ENCODE measurements around the gene WDFY3. TPM values are rescaled to one million over a fixed set of nuclear protein-coding genes. Genes with fewer than 3 reads are reported as not detected.

WDFY3 gene
- total and polyA plus RNA-seq, 10 donors: 1.6 to 208 (median 127) TPM

DNA sequence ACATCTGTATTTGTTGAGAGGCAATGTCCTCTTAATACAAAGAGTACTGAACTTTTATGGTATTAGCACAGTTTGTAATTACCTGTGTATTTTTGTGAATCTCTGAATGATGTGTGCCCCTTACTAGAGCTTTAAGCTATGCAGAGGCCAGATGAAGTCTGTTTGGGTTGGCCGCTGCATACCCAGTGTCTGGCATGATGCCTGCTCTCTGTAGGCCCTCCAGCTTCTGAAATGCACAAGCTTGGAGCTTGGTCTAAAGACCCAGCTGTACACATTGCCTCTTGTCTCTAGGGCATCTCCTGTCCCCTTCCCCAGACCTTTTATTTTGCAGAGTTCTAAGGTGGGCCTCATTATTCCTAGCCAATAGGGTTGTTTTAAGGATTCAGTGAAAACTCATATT, 315.0 kb downstream of the WDFY3 start:
- no peaks in the 10 kb centered on the region for H3K4me1 ChIP-seq
- H3K36me3 ChIP-seq: no peaks in the 10 kb centered on the region
- no peaks in the 10 kb centered on the region for H3K27me3 ChIP-seq (replicated peaks in 1 of 7)
- no peak for DNase-seq
- no peak overlapping the region for H3K27ac ChIP-seq
- TF ChIP-seq, protein P1, sequence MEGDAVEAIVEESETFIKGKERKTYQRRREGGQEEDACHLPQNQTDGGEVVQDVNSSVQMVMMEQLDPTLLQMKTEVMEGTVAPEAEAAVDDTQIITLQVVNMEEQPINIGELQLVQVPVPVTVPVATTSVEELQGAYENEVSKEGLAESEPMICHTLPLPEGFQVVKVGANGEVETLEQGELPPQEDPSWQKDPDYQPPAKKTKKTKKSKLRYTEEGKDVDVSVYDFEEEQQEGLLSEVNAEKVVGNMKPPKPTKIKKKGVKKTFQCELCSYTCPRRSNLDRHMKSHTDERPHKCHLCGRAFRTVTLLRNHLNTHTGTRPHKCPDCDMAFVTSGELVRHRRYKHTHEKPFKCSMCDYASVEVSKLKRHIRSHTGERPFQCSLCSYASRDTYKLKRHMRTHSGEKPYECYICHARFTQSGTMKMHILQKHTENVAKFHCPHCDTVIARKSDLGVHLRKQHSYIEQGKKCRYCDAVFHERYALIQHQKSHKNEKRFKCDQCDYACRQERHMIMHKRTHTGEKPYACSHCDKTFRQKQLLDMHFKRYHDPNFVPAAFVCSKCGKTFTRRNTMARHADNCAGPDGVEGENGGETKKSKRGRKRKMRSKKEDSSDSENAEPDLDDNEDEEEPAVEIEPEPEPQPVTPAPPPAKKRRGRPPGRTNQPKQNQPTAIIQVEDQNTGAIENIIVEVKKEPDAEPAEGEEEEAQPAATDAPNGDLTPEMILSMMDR (IDR thresholded peaks at IDR 0.05 in 8 of 11, conservative IDR thresholded peaks at IDR 0.05 in 3 of 11): no peak
- TF ChIP-seq POLR2AphosphoS5 (IDR thresholded peaks at IDR 0.05): no peak
- no peak for TF ChIP-seq POLR2A (IDR thresholded peaks at IDR 0.05)
- peaks cover 0 to 2% (median 0%) of the 10 kb centered on the region in 8 donors for H3K9me3 ChIP-seq
- WGBS, 5 donors: 79 to 100% (median 92%) methylated on average over 1 of the region's 1 CpG
- intact Hi-C loops (cut with DNase I; ENCODE audit: low total_unique reads): no loop called here
- no peak overlapping the region for H3K4me3 ChIP-seq

DNA sequence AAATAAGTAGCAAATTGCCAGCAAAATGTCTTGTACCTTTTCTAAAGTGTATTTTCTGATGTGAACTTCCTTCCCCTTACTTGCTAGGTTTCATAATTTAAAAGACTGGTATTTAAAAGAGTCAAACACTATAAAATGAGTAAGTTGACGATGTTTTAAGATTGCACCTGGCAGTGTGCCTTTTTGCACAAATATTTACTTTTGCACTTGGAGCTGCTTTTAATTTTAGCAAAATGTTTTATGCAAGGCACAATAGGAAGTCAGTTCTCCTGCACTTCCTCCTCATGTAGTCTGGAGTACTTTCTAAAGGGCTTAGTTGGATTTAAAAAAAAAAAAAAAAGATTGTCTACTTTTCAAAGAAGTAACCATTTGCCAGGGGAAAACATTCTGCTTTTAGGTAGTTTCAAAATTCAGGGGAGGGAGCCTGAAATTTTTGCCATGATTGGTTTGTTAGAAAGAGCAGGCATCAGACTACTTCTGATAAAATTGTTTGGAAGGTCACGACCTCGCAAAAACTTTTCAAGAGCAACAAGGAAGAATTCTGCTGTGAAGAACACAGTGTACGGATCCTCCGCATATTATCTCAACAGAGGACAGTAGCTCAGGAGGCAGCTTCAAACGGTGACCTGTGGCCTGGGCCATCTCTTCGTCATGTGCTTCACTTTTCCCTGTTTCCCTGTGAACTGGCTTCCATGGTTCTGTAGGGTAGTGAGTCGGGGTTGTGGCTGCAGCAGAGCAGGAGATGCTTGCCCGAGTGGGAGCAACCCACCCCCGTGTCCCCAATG, 317.4 kb downstream of the WDFY3 start:
- Histone ChIP-seq H3K27me3 (replicated peaks in 1 of 7) (no peaks in the 10 kb centered on the region), H3K27ac (no peak overlapping the region), H3K4me3 (no peak overlapping the region), H3K4me1 (no peaks in the 10 kb centered on the region), H3K9me3 (no peaks in the 10 kb centered on the region), H3K36me3 (no peaks in the 10 kb centered on the region)
- intact Hi-C loops (cut with DNase I; ENCODE audit: low total_unique reads): no loop called here
- TF ChIP-seq POLR2AphosphoS5 (IDR thresholded peaks at IDR 0.05) (no peak), POLR2A (IDR thresholded peaks at IDR 0.05) (no peak)
- TF ChIP-seq, protein P1 (IDR thresholded peaks at IDR 0.05 in 8 of 11, conservative IDR thresholded peaks at IDR 0.05 in 3 of 11): no peak
- DNase-seq: no peak
- 70 to 86% (median 77%) methylated on average over 10 of the region's 10 CpGs for WGBS, 5 donors

DNA sequence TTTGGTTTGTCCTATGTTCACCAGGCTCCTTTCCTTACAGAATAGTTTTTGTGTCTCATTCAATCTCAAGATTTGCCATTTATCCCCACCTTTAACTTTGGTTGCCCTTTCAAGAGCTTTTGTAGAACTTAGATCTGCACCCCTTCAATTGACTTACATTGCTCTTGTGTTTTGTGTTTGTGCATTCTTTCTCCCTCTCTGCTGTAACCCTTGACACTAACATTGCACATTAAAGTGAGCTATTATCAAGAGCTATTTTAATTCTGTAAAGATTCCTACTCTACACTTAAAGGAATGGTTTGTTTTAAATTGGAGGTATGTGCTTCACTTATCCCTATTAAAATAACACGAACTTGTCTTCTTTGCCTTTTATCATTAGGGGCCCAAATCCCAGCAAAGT, 318.3 kb downstream of the WDFY3 start:
- intact Hi-C loops (cut with DNase I; ENCODE audit: low total_unique reads): no loop called here
- no peaks in the 10 kb centered on the region for H3K36me3 ChIP-seq

DNA sequence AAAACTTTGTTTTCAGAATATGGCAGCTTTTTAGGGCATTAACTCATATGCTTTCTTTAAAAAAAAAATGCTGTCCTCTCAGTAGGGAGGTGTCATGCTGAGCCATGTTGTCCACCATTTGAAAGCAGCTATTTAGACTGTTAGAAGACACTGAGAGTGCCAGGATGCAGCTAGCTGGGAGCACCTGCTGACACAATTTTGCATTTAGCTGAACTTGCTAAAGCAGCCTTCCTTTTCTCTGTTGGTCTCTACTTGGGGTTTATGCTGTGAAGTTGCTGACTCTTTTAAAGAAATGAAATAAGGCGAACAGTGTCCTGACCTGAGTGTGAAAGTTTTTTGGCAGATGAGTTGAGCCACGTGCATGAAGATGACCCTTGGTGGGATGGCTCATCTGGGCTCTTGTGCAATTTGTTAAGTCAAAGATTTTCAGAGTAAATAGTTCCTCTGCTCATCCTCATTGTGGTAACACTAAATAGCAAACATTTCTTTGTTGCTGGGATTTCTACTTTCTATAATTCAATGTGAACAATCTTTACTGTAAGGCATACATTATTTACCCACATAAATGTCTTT, 319.1 kb downstream of the WDFY3 start:
- intact Hi-C loops (cut with DNase I; ENCODE audit: low total_unique reads): no loop called here
- TF ChIP-seq, protein P1 (IDR thresholded peaks at IDR 0.05 in 8 of 11, conservative IDR thresholded peaks at IDR 0.05 in 3 of 11): no peak
- TF ChIP-seq POLR2AphosphoS5 (IDR thresholded peaks at IDR 0.05) (no peak), POLR2A (IDR thresholded peaks at IDR 0.05) (no peak)
- DNase-seq: no peak
- Histone ChIP-seq H3K36me3 (no peaks in the 10 kb centered on the region), H3K9me3 (no peaks in the 10 kb centered on the region), H3K4me1 (no peaks in the 10 kb centered on the region), H3K27ac (no peak overlapping the region), H3K27me3 (replicated peaks in 1 of 7) (no peaks in the 10 kb centered on the region), H3K4me3 (no peak overlapping the region)
- WGBS, 5 donors: 72 to 81% (median 80%) methylated on average over 2 of the region's 2 CpGs

More for the DNA sequence above, 318.3 kb downstream of the WDFY3 start:
- Histone ChIP-seq H3K9me3 (no peaks in the 10 kb centered on the region), H3K4me3 (no peak overlapping the region), H3K27ac (no peak overlapping the region), H3K4me1 (no peaks in the 10 kb centered on the region), H3K27me3 (replicated peaks in 1 of 7) (no peaks in the 10 kb centered on the region)
- 69 to 90% (median 75%) methylated on average over 1 of the region's 1 CpG for WGBS, 5 donors
- DNase-seq: no peak
- TF ChIP-seq POLR2A (IDR thresholded peaks at IDR 0.05): no peak
- no peak for TF ChIP-seq POLR2AphosphoS5 (IDR thresholded peaks at IDR 0.05)
- TF ChIP-seq, protein P1 (IDR thresholded peaks at IDR 0.05 in 8 of 11, conservative IDR thresholded peaks at IDR 0.05 in 3 of 11): no peak

Data from spleen (tissue), 11 donors.